Fibroblast of lung (primary cell): ENCODE measurements around the gene NBEA.

Experiments used
- EZH2 ChIP-seq: IDR thresholded peaks from 2 replicates; pipeline ENCODE4 v1.5.1; 2012; ENCODE audit warnings: low read length, control low read depth, mild to moderate bottlenecking; ENCODE audit errors: missing control alignments
- TF ChIP-seq, protein P1 (sequence below), 2 donors: IDR thresholded peaks in 1 of 2; conservative IDR thresholded peaks in 1 of 2; 1 replicate in 1 of 2; 2 replicates in 1 of 2; pipeline ENCODE4 v1.5.1; 2011 to 2012; ENCODE audit warnings: low read length in 2 of 2, control low read depth in 1 of 2, inconsistent platforms in 1 of 2, low read depth in 1 of 2, mild to moderate bottlenecking in 1 of 2

DNA sequence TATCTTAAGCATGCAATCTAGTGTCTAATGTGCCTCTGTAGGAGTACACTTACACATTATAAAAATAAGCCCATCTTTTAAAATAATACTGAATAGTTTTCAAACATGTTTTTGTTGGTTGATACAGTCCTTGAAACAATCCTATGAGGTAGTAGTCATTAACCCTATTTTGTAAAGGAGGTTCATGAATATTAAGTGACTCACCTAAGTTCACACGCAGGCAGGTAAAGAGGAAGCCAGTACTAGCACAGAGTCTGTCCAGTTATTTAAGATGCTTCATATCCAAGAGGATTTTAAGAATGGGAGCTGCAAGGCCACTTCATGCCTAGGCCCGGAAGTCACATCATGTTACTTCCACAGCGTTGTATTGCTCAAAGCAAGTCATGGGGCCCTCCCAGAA is 655.4 kb downstream of the NBEA start:
- TF ChIP-seq, protein P1, sequence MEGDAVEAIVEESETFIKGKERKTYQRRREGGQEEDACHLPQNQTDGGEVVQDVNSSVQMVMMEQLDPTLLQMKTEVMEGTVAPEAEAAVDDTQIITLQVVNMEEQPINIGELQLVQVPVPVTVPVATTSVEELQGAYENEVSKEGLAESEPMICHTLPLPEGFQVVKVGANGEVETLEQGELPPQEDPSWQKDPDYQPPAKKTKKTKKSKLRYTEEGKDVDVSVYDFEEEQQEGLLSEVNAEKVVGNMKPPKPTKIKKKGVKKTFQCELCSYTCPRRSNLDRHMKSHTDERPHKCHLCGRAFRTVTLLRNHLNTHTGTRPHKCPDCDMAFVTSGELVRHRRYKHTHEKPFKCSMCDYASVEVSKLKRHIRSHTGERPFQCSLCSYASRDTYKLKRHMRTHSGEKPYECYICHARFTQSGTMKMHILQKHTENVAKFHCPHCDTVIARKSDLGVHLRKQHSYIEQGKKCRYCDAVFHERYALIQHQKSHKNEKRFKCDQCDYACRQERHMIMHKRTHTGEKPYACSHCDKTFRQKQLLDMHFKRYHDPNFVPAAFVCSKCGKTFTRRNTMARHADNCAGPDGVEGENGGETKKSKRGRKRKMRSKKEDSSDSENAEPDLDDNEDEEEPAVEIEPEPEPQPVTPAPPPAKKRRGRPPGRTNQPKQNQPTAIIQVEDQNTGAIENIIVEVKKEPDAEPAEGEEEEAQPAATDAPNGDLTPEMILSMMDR (conservative IDR thresholded peaks at IDR 0.05 in 1 of 2, IDR thresholded peaks at IDR 0.05 in 1 of 2; ENCODE audit: low read depth in 1 of 2, low read length in 2 of 2) = no peak
- TF ChIP-seq EZH2 = no peak
